Colonic mucosa (tissue), 4 donors: ENCODE results near the gene MKLN1. TPM values are rescaled to one million over a fixed set of nuclear protein-coding genes. Genes with fewer than 3 reads are reported as not detected.
A peak's percentile ranks its signal among the peaks of the same experiment; 100 is the strongest.

Experiments
- DNase-seq: peaks from one replicate; pipeline ENCODE4 v3.0.0-alpha.2; 2020
- H3K27ac ChIP-seq: fragments of 200-600 bp; one replicate; pipeline ENCODE4 v1.8.0; 2021
- H3K27me3 ChIP-seq: fragments of 200-600 bp; one replicate; pipeline ENCODE4 v1.8.0; 2021
- H3K36me3 ChIP-seq: fragments of 200-600 bp; one replicate; pipeline ENCODE4 v1.8.0; 2021
- H3K4me1 ChIP-seq: fragments of 200-600 bp; one replicate; pipeline ENCODE4 v1.8.0; 2021; ENCODE audit warnings: mild to moderate bottlenecking
- H3K4me3 ChIP-seq: fragments of 200-600 bp; one replicate; pipeline ENCODE4 v1.8.0; 2021
- H3K9ac ChIP-seq, 2 donors: one replicate each; pipeline ENCODE4 v1.7.0; 2013; ENCODE audit warnings: control low read depth in 2 of 2, low read depth in 2 of 2, low read length in 2 of 2
- H3K9me3 ChIP-seq: fragments of 200-600 bp; one replicate; pipeline ENCODE4 v1.8.0; 2021
- intact Hi-C: fragments of 100-400 bp; cut with DNase I; formaldehyde crosslinking; loops from one replicate; pipeline ENCODE4 v1.14.1; 2022
- total RNA-seq, 2 donors: library from RNA; stranded (reverse); fragmentation: NEBNext Ultra II Directional in 1 of 2; extraction: Animal tissue kit (Norgen Biotek cat#: 25700) in 1 of 2; gene quantifications; one replicate each; pipeline ENCODE4 v1.2.1, GENCODE V29; 2021
- TF ChIP-seq, protein P1 (sequence below): fragments of 200-600 bp; IDR thresholded peaks from one replicate; pipeline ENCODE4 v1.8.0; 2022; ENCODE audit warnings: antibody characterized with exemption, mild to moderate bottlenecking
- donor health status: healthy.
- donor health status: DM: no; HTN: no; CAD: no.
- donor health status: DM: no; HTN: no; CAD: no.

Gene MKLN1
- total RNA-seq, 2 donors from 2014 or later = 35.1 to 48.7 TPM

DNA sequence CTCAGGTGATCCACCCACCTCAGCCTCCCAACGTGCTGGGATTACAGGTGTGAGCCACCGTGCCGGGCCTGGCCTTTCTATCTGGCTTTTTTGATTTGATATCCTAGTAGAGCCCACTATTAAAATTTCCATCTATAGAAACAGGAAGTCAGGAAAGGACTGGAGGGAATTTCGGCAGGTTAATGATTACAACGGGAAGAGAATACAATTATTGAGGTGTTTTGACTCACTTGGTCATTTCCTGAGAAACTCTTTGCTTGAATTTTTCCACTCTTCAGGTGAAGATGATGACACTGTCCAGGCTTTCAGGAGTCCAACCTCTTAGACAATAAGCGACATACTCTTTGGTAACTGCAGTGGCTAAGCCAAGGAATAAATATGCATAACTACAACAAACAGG lies 1.1 kb upstream of the MKLN1 start:
- no peaks in the 10 kb centered on the region for H3K9me3 ChIP-seq
- intact Hi-C loops = loop anchor here (10.0 kb wide), 1 partner anchor 222 kb away; no protein-coding TSS in a partner anchor
- no peaks in the 10 kb centered on the region for H3K36me3 ChIP-seq
- TF ChIP-seq, protein P1, sequence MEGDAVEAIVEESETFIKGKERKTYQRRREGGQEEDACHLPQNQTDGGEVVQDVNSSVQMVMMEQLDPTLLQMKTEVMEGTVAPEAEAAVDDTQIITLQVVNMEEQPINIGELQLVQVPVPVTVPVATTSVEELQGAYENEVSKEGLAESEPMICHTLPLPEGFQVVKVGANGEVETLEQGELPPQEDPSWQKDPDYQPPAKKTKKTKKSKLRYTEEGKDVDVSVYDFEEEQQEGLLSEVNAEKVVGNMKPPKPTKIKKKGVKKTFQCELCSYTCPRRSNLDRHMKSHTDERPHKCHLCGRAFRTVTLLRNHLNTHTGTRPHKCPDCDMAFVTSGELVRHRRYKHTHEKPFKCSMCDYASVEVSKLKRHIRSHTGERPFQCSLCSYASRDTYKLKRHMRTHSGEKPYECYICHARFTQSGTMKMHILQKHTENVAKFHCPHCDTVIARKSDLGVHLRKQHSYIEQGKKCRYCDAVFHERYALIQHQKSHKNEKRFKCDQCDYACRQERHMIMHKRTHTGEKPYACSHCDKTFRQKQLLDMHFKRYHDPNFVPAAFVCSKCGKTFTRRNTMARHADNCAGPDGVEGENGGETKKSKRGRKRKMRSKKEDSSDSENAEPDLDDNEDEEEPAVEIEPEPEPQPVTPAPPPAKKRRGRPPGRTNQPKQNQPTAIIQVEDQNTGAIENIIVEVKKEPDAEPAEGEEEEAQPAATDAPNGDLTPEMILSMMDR = no peak
- no peaks in the 10 kb centered on the region for H3K27me3 ChIP-seq
- H3K4me3 ChIP-seq = peak overlapping the region; percentile 76
- peaks cover 11% of the 10 kb centered on the region for H3K4me1 ChIP-seq
- peak overlapping the region; percentile 92 for H3K27ac ChIP-seq
- peak overlapping the region; percentile 73 to 99 for H3K9ac ChIP-seq
- DNase-seq = no peak

GRCh38 chr7:131327049-131327625 lies 539 bp upstream of the MKLN1 start:
- Histone ChIP-seq H3K27me3 (no peaks in the 10 kb centered on the region), H3K36me3 (no peaks in the 10 kb centered on the region), H3K4me3 (peak overlapping the region; percentile 76), H3K4me1 (peaks cover 11% of the 10 kb centered on the region), H3K27ac (peak overlapping the region; percentile 92), H3K9me3 (no peaks in the 10 kb centered on the region), H3K9ac (peak overlapping the region; percentile 73 to 99)
- intact Hi-C loops = loop anchor here (10.0 kb wide), 1 partner anchor 222 kb away; no protein-coding TSS in a partner anchor
- peak; percentile 66 for DNase-seq
- TF ChIP-seq, protein P1 = no peak

DNA sequence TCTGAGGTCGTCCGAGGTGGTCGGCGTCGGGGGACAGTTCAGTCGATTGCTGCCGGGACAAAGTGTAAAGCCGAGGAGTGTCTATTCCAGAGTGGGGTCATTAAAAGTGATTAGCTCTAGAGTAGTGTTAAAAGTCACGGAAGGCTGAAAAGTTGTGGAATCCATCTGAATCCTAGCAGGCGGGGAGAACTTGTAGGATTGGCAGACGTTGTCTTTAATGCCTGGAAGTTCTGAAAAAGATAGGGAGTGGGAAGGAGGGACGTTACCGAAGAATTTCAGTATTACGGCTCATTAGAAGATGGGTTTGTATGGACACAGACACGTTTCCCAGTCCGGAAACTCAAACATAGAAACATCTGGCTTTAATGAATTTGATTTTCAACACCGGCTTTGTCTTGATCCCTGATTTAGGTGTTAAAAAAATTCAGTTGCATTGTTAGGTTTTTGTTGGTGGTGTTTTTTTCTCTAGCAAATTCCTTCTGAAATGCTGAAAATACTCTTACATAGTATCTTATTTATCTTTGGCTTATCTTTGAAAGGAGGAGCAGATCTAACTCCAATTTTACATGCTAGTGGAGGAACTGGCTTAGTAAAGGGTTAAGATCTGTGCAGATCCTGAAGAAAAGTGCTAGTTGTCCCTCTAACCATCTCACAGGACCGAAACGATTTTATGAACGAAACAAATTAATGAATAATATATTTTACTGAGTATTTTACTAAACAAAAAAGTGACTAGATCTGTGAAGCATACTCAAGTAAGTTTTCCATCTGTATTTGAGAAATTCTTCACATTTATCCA lies 900 bp downstream of the MKLN1 start:
- TF ChIP-seq, protein P1 = no peak
- Histone ChIP-seq H3K4me1 (peaks cover 11% of the 10 kb centered on the region), H3K4me3 (peak overlapping the region; percentile 76), H3K27ac (peak overlapping the region; percentile 92), H3K9ac (peak overlapping the region; percentile 73 to 99), H3K27me3 (no peaks in the 10 kb centered on the region), H3K36me3 (no peaks in the 10 kb centered on the region), H3K9me3 (no peaks in the 10 kb centered on the region)
- intact Hi-C loops = loop anchor here (10.0 kb wide), 1 partner anchor 224 kb away; no protein-coding TSS in a partner anchor
- no peak for DNase-seq

DNA sequence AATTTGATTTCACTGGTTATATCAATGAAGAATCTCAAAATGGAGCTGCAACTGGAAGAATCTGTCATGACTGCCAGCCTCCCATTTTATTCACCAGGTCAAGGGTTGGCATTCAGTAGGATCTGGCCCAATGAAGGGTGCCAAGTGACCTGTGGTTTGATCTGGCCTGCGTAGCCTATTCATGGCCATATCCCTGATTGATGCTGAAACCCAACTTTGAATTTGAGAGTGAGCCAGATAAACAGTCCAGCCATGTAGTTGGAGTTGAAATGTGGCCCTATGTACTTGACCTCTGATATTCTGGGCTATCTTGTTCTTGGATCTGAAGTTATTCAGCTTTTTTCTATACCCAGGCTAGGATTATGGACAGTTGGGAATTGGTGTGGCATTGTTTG lies 1.5 kb downstream of the MKLN1 start:
- H3K4me1 ChIP-seq = peaks cover 11% of the 10 kb centered on the region
- no peak for DNase-seq
- intact Hi-C loops = loop anchor here (10.0 kb wide), 1 partner anchor 224 kb away; no protein-coding TSS in a partner anchor

DNA sequence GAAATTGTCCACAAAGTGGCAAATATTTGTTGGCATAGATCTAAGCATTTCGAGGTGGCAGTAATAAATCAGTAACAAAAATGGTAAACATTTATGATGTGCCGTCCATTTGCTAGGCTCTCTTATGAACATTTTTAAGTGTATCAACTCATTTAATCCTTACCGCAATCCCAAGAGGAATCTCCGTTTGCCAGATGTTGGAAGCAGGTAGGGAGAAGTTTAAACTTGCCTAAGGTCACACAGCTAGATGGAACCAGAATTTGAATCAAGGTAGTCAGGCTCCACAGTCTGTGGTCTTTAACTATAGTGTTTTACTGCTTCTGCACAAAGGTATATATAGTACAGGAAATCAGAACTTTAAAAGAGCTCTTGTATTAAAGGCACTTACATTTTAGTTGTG lies 2.6 kb downstream of the MKLN1 start:
- H3K4me3 ChIP-seq = no peak overlapping the region
- no peak overlapping the region for H3K27ac ChIP-seq
- no peak for DNase-seq
- no peaks in the 10 kb centered on the region for H3K9me3 ChIP-seq
- peaks cover 11% of the 10 kb centered on the region for H3K4me1 ChIP-seq
- H3K9ac ChIP-seq = no peak overlapping the region
- TF ChIP-seq, protein P1 = no peak
- H3K36me3 ChIP-seq = no peaks in the 10 kb centered on the region
- no peaks in the 10 kb centered on the region for H3K27me3 ChIP-seq
- intact Hi-C loops = no loop called here

More for the DNA sequence above, 1.5 kb downstream of the MKLN1 start:
- Histone ChIP-seq H3K36me3 (no peaks in the 10 kb centered on the region), H3K27me3 (no peaks in the 10 kb centered on the region), H3K9ac (peak overlapping the region in 1 of 2 donors; percentile 73), H3K27ac (peak overlapping the region; percentile 92), H3K9me3 (no peaks in the 10 kb centered on the region), H3K4me3 (peak overlapping the region; percentile 76)
- TF ChIP-seq, protein P1 = no peak
